HCT116 (cell line): ENCODE measurements around the gene CDHR3. TPM values are rescaled to one million over a fixed set of nuclear protein-coding genes. Genes with fewer than 3 reads are reported as not detected.

Experiments
- ATAC-seq: fragments of 200-7000 bp; cut with Tn5 transposase; 2 replicates; pipeline ENCODE4 v1.9.1; 2020; ENCODE audit warnings: mild to moderate bottlenecking, moderate library complexity
- BruUV-seq: library from RNA; stranded (reverse); fragments of 400-500 nt; replicated peaks from 2 replicates; lab custom pipeline; 2021; lab: Mats Ljungman, UMichigan
- CTCF ChIA-PET: fragments of 300-600 bp; sonication (Branson Sonifier 250); formaldehyde crosslinking; loops from one replicate; lab custom pipeline; 2021; ENCODE audit warnings: antibody characterized with exemption; lab: Charles Lee
- POLR2A ChIA-PET: fragments of 300-600, 350-600 bp; sonication (Branson Sonifier 250); formaldehyde crosslinking; loops from one replicate; lab custom pipeline; 2021; ENCODE audit warnings: antibody characterized with exemption; lab: Charles Lee
- RAD21 ChIA-PET, 2 experiments: fragments of 300-600 bp; sonication (Branson Sonifier 250); formaldehyde crosslinking; loops; one replicate each; lab custom pipeline; 2023; ENCODE audit warnings: low total read pairs in 2 of 2; ENCODE audit not compliant: uncharacterized antibody in 2 of 2, unreplicated experiment in 2 of 2, low non-redundant PET in 1 of 2; lab: Charles Lee
- DNase-seq: peaks from one replicate; pipeline ENCODE4 v3.0.0-alpha.2; 2010; ENCODE audit warnings: low read depth, low spot score
- H2AFZ ChIP-seq: fragments of 200-600 bp; shearing (Covaris generic), sonication (generic); 2 replicates; pipeline ENCODE4 v1.6.1; 2017; ENCODE audit warnings: low read depth, mixed run types, mixed read lengths, antibody characterized with exemption, low read length; ENCODE audit not compliant: poor library complexity, severe bottlenecking
- H3K27ac ChIP-seq: 2 replicates; pipeline ENCODE4 v1.5.1; 2012; ENCODE audit warnings: low read depth, low read length
- H3K27me3 ChIP-seq: fragments of 200-600 bp; sonication (generic); 2 replicates; pipeline ENCODE4 v1.6.1; 2016; ENCODE audit warnings: mixed run types, low read length, mixed read lengths; ENCODE audit not compliant: insufficient read depth
- H3K36me3 ChIP-seq, 2 experiments: fragments of 200-500 bp in 1 of 2; fragments of 200-600 bp in 1 of 2; sonication (Bioruptor generic) in 1 of 2; sonication (generic) in 1 of 2; 2 replicates each; pipeline versions ENCODE4 v1.5.1 to v1.6.1; 2014 to 2016; ENCODE audit warnings: low read length in 2 of 2, inconsistent platforms in 1 of 2, mixed read lengths in 1 of 2, mixed run types in 1 of 2; ENCODE audit not compliant: insufficient read depth in 2 of 2, control insufficient read depth in 1 of 2
- H3K4me1 ChIP-seq, 2 experiments: fragments of 200-600 bp in 1 of 2; sonication (generic) in 1 of 2; 2 replicates each; pipeline versions ENCODE4 v1.5.1 to v1.6.1; 2012 to 2017; ENCODE audit warnings: low read length in 2 of 2, inconsistent platforms in 1 of 2, mild to moderate bottlenecking in 1 of 2, mixed read lengths in 1 of 2, mixed run types in 1 of 2, moderate library complexity in 1 of 2; ENCODE audit not compliant: insufficient read depth in 2 of 2, control insufficient read depth in 1 of 2
- H3K4me2 ChIP-seq: fragments of 200-600 bp; sonication (generic); 2 replicates; pipeline ENCODE4 v1.6.1; 2017; ENCODE audit warnings: mixed run types, low read length, mixed read lengths
- H3K4me3 ChIP-seq, 2 experiments: fragments of 200-600 bp in 1 of 2; sonication (generic) in 1 of 2; replicated peaks in 1 of 2; 2 replicates each; pipeline ENCODE4 v1.5.1; 2011 to 2016; ENCODE audit warnings: low read length in 2 of 2, control low read depth in 1 of 2, low read depth in 1 of 2, mild to moderate bottlenecking in 1 of 2, mixed read lengths in 1 of 2, mixed run types in 1 of 2
- H3K79me2 ChIP-seq: fragments of 200-600 bp; sonication (generic); 2 replicates; pipeline ENCODE4 v1.6.1; 2017; ENCODE audit warnings: mild to moderate bottlenecking, mixed run types, low read length, moderate library complexity, mixed read lengths; ENCODE audit not compliant: insufficient read depth
- H3K9ac ChIP-seq: fragments of 200-600 bp; sonication (generic); 2 replicates; pipeline ENCODE4 v1.6.1; 2016; ENCODE audit warnings: low read length, mixed read lengths
- H3K9me2 ChIP-seq: fragments of 200-600 bp; sonication (generic), shearing (Covaris generic); 2 replicates; pipeline ENCODE4 v1.6.1; 2017; ENCODE audit warnings: mixed run types, mild to moderate bottlenecking, moderate library complexity; ENCODE audit not compliant: insufficient read depth
- H3K9me3 ChIP-seq, 2 experiments: fragments of 200-500 bp in 1 of 2; fragments of 200-600 bp in 1 of 2; sonication (Bioruptor generic) in 1 of 2; sonication (generic) in 1 of 2; 2 replicates each; pipeline ENCODE4 v1.6.1; 2014 to 2017; ENCODE audit warnings: low read length in 2 of 2, mixed read lengths in 2 of 2, inconsistent platforms in 1 of 2, low read depth in 1 of 2, mild to moderate bottlenecking in 1 of 2, mixed run types in 1 of 2, moderate library complexity in 1 of 2; ENCODE audit not compliant: control insufficient read depth in 1 of 2, insufficient read depth in 1 of 2
- H4K20me1 ChIP-seq: fragments of 200-600 bp; sonication (generic), shearing (Covaris generic); 2 replicates; pipeline ENCODE4 v1.6.1; 2017; ENCODE audit warnings: mixed run types, mild to moderate bottlenecking, moderate library complexity; ENCODE audit not compliant: insufficient read depth
- CBX3 ChIP-seq: IDR thresholded peaks from 2 replicates; pipeline ENCODE4 v1.6.1; 2012; ENCODE audit warnings: low read depth
- CTCF ChIP-seq, 3 experiments: fragments of 200-600 bp in 1 of 3; sonication (generic) in 1 of 3; IDR thresholded peaks in 2 of 3; conservative IDR thresholded peaks in 1 of 3; 2 replicates each; pipeline ENCODE4 v1.5.1; 2012 to 2017; ENCODE audit warnings: low read depth in 2 of 3, low read length in 2 of 3, antibody characterized with exemption in 1 of 3, borderline replicate concordance in 1 of 3, control low read depth in 1 of 3, mild to moderate bottlenecking in 1 of 3, mixed read lengths in 1 of 3, mixed run types in 1 of 3, moderate library complexity in 1 of 3; ENCODE audit not compliant: insufficient read depth in 1 of 3
- EGR1 ChIP-seq: IDR thresholded peaks from 2 replicates; pipeline ENCODE4 v1.6.1; 2012; ENCODE audit warnings: low read depth
- ELF1 ChIP-seq: IDR thresholded peaks from 2 replicates; pipeline ENCODE4 v1.6.1; 2012; ENCODE audit warnings: low read depth, borderline replicate concordance
- EZH2phosphoT487 ChIP-seq: fragments of 200-600 bp; IDR thresholded peaks from 2 replicates; pipeline ENCODE4 v1.6.1; 2018; ENCODE audit warnings: antibody characterized with exemption, borderline replicate concordance
- FOSL1 ChIP-seq: IDR thresholded peaks from 2 replicates; pipeline ENCODE4 v1.6.1; 2012; ENCODE audit warnings: low read depth
- JUND ChIP-seq: IDR thresholded peaks from 2 replicates; pipeline ENCODE4 v1.6.1; 2012
- REST ChIP-seq: IDR thresholded peaks from 2 replicates; pipeline ENCODE4 v1.6.1; 2012; ENCODE audit warnings: low read depth
- SP1 ChIP-seq: IDR thresholded peaks from 2 replicates; pipeline ENCODE4 v1.6.1; 2012; ENCODE audit warnings: low read depth
- SRF ChIP-seq: IDR thresholded peaks from 2 replicates; pipeline ENCODE4 v1.6.1; 2012; ENCODE audit warnings: low read depth
- ZFX ChIP-seq: fragments of 450-650 bp; IDR thresholded peaks from 2 replicates; pipeline ENCODE4 v1.6.1; 2017
- intact Hi-C: fragments of 100-400 bp; cut with micrococcal nuclease; formaldehyde crosslinking; loops from 2 replicates; pipeline ENCODE4 v1.10.0; 2022
- total RNA-seq: library from RNA; stranded (reverse); gene quantifications from one replicate; pipeline ENCODE4 v1.2.1, GENCODE V29; 2021; ENCODE audit not compliant: unreplicated experiment
- TF ChIP-seq, protein P1 (sequence below): IDR thresholded peaks from 2 replicates; pipeline ENCODE4 v1.6.1; 2012

CDHR3 gene
- total RNA-seq, 1 experiment from 2014 or later, result 5.5 TPM

DNA sequence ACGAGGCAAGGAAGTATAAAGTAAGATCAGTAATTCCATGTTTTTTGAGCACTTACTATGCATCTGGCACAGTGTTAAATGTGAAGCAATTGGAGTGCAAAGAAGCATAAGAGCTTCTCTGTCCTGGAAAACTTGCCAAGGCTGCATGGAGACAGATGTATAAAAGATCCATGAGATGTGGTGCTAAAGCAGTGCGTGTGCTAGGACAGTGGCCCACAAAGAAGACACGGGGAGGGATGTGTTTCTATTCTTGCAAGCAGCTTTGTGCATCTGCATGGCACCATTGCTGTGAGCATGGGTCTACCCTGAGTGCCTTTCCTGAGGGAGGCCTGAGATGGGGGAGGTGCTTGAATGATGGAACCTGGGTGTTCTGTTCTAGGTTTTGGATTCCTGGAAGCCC, 5.1 kb upstream of the CDHR3 start:
- H3K9me2 ChIP-seq, result no peaks in the 10 kb centered on the region
- no peaks in the 10 kb centered on the region for H3K79me2 ChIP-seq
- no peak overlapping the region for H3K4me2 ChIP-seq
- H2AFZ ChIP-seq, result no peak overlapping the region
- RAD21 ChIA-PET, result no interaction called here
- no peaks in the 10 kb centered on the region for H3K36me3 ChIP-seq
- ATAC-seq (no peak), DNase-seq (no peak)
- intact Hi-C loops, result no loop called here
- TF ChIP-seq FOSL1 (no peak), REST (no peak), ZFX (no peak), ELF1 (no peak), CTCF (IDR thresholded peaks at IDR 0.05 in 2 of 3, conservative IDR thresholded peaks at IDR 0.05 in 1 of 3; ENCODE audit: borderline replicate concordance in 1 of 3, insufficient read depth in 1 of 3, low read depth in 2 of 3, low read length in 2 of 3) (no peak), JUND (no peak), SRF (no peak), EZH2phosphoT487 (no peak), CBX3 (no peak), SP1 (no peak), EGR1 (no peak)
- TF ChIP-seq, protein P1, sequence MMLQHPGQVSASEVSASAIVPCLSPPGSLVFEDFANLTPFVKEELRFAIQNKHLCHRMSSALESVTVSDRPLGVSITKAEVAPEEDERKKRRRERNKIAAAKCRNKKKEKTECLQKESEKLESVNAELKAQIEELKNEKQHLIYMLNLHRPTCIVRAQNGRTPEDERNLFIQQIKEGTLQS, result no peak
- POLR2A ChIA-PET, result no interaction called here
- H3K9ac ChIP-seq, result no peak overlapping the region
- H3K4me1 ChIP-seq, result no peaks in the 10 kb centered on the region
- no peaks in the 10 kb centered on the region; the same call in 1 of the 2 replicates for H3K27me3 ChIP-seq
- no peak overlapping the region for H3K27ac ChIP-seq
- H3K4me3 ChIP-seq, result no peak overlapping the region
- BruUV-seq, result no TSS peak
- CTCF ChIA-PET, result no interaction called here
- no peaks in the 10 kb centered on the region for H3K9me3 ChIP-seq
- no peaks in the 10 kb centered on the region for H4K20me1 ChIP-seq
